ENCODE measurements around the gene TASP1.

TASP1 gene

DNA sequence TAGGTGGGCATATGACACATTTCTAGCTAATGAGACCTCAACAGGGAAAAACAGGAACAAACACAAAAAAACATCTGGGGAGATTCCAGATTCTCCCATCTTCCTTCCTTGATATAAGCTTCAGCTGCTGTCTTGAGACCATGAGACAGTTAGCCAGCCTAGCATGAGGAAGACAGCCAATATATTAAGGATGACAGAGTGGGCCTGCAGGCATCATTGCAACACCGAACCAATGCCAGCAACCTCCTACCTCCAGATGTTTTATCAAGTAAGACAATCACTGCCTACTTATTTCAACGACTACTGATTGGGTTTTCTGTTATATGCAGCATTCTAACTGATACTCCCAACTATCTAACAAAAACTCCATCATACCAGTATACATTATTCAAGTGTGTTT, 298.6 kb downstream of the TASP1 start:
- no peak for DNase-seq (ENCODE audit: low read depth)
- TF ChIP-seq, protein P1, sequence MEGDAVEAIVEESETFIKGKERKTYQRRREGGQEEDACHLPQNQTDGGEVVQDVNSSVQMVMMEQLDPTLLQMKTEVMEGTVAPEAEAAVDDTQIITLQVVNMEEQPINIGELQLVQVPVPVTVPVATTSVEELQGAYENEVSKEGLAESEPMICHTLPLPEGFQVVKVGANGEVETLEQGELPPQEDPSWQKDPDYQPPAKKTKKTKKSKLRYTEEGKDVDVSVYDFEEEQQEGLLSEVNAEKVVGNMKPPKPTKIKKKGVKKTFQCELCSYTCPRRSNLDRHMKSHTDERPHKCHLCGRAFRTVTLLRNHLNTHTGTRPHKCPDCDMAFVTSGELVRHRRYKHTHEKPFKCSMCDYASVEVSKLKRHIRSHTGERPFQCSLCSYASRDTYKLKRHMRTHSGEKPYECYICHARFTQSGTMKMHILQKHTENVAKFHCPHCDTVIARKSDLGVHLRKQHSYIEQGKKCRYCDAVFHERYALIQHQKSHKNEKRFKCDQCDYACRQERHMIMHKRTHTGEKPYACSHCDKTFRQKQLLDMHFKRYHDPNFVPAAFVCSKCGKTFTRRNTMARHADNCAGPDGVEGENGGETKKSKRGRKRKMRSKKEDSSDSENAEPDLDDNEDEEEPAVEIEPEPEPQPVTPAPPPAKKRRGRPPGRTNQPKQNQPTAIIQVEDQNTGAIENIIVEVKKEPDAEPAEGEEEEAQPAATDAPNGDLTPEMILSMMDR (conservative IDR thresholded peaks at IDR 0.05; ENCODE audit: low read depth, low read length), result no peak
- H3K4me3 ChIP-seq (ENCODE audit: low read length), result no peak overlapping the region

Data from retinal pigment epithelial cell (primary cell).